Measurements from ENCODE around the gene PWWP2B. TPM values are rescaled to one million over a fixed set of nuclear protein-coding genes. Genes with fewer than 3 reads are reported as not detected.
A peak's percentile ranks its signal among the peaks of the same experiment; 100 is the strongest.

Gene PWWP2B
- total and polyA plus RNA-seq, 2 experiments from 2014 or later = 2.3 to 12.8 TPM

GRCh38 chr10:132395704-132396493 is 1.1 kb upstream of the PWWP2B start:
- peak; percentile 64 for ATAC-seq
- peaks cover 6% of the 10 kb centered on the region; the same call in 1 of the 2 replicates for H3K27me3 ChIP-seq (ENCODE audit: insufficient read depth)
- peaks cover 9% of the 10 kb centered on the region for H3K27me3 Mint-ChIP-seq (ENCODE audit: insufficient read depth, low read depth, poor library complexity)
- H4K20me1 ChIP-seq (replicated peaks; ENCODE audit: insufficient read depth) = no peaks in the 10 kb centered on the region
- H2AFZ ChIP-seq = no peak overlapping the region; the same call in 1 of the 2 replicates
- no peaks in the 10 kb centered on the region for H3K36me3 ChIP-seq (ENCODE audit: insufficient read depth)
- no peak overlapping the region for H3K27ac ChIP-seq (ENCODE audit: low read depth)
- peaks cover 5% of the 10 kb centered on the region; the same call in 1 of the 3 replicates for H3K9me3 Mint-ChIP-seq
- H3F3A ChIP-seq (replicated peaks; ENCODE audit: low read depth) = no peaks in the 10 kb centered on the region
- H3K4me3 Mint-ChIP-seq = peak overlapping the region; percentile 37; the same call in 1 of the 3 replicates
- H3K79me2 ChIP-seq (replicated peaks; ENCODE audit: insufficient read depth) = no peaks in the 10 kb centered on the region
- H3K9me2 ChIP-seq (ENCODE audit: insufficient read depth) = peaks cover 14% of the 10 kb centered on the region
- H3K4me2 ChIP-seq = peak overlapping the region; percentile 85
- peak overlapping the region; percentile 61 for H3K4me3 ChIP-seq
- peaks cover 3% of the 10 kb centered on the region; the same call in 1 of the 3 replicates for H3K36me3 Mint-ChIP-seq (ENCODE audit: low read depth)
- peaks cover 7% of the 10 kb centered on the region; the same call in 1 of the 2 replicates for H3K4me1 ChIP-seq (ENCODE audit: insufficient read depth)
- no peak overlapping the region for H3K27ac Mint-ChIP-seq
- H3K4me1 Mint-ChIP-seq = peaks cover 21% of the 10 kb centered on the region
- peak; percentile 88 for DNase-seq (ENCODE audit: low spot score)
- TF ChIP-seq, protein P1, sequence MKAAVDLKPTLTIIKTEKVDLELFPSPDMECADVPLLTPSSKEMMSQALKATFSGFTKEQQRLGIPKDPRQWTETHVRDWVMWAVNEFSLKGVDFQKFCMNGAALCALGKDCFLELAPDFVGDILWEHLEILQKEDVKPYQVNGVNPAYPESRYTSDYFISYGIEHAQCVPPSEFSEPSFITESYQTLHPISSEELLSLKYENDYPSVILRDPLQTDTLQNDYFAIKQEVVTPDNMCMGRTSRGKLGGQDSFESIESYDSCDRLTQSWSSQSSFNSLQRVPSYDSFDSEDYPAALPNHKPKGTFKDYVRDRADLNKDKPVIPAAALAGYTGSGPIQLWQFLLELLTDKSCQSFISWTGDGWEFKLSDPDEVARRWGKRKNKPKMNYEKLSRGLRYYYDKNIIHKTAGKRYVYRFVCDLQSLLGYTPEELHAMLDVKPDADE (IDR thresholded peaks at IDR 0.05) = no peak
- TF ChIP-seq CREB1 (CRISPR knock-in tag; IDR thresholded peaks at IDR 0.05; ENCODE audit: low read depth) (0 out of 2 replicates have a peak, but pooled peaks have one; percentile 35), POLR2AphosphoS5 (IDR thresholded peaks at IDR 0.05; ENCODE audit: low read depth) (peak; percentile 51; the same call in 1 of the 2 replicates)

DNA sequence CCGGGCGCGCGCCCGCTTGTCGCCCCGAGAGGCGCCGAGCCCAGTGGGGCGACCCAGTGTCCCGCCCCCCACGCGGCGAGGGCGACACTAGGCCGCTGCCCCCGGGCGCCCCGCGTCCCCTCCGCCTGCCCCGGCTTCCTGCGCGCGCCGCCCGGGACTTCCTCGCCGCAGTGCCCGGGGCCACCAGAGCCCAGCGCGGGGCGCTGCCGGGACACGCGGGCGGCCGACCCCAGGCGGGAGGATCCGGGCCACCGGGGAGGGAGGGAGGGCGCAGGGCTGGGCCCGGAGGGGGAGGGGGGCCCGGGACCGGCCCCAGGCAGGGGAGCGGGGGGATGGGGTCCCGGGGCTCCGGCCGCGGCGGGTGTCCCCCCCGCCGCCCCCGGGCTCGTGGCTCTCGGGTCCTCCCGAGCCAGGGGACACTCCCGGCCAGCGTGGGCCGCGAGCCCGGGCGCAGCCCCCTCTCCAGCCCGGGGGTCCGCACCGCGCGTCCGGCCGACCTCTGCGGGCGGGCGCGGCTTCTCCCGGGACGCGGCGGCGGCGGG is 435 bp upstream of the PWWP2B start:
- peaks cover 6% of the 10 kb centered on the region; the same call in 1 of the 2 replicates for H3K27me3 ChIP-seq (ENCODE audit: insufficient read depth)
- Mint-ChIP-seq H3K27ac (no peak overlapping the region), H3K4me3 (no peak overlapping the region), H3K9me3 (peaks cover 5% of the 10 kb centered on the region; the same call in 1 of the 3 replicates), H3K4me1 (peaks cover 21% of the 10 kb centered on the region), H3K27me3 (ENCODE audit: insufficient read depth, low read depth, poor library complexity) (peaks cover 7% of the 10 kb centered on the region), H3K36me3 (ENCODE audit: low read depth) (peaks cover 3% of the 10 kb centered on the region; the same call in 1 of the 3 replicates)
- DNase-seq (ENCODE audit: low spot score) (peak; percentile 74), ATAC-seq (peak; percentile 31)
- H3K4me1 ChIP-seq (ENCODE audit: insufficient read depth) = peaks cover 7% of the 10 kb centered on the region; the same call in 1 of the 2 replicates
- no peaks in the 10 kb centered on the region for H4K20me1 ChIP-seq (replicated peaks; ENCODE audit: insufficient read depth)
- peak overlapping the region; percentile 85; the same call in 1 of the 2 replicates for H3K4me2 ChIP-seq
- H3K36me3 ChIP-seq (ENCODE audit: insufficient read depth) = no peaks in the 10 kb centered on the region
- no peaks in the 10 kb centered on the region for H3F3A ChIP-seq (replicated peaks; ENCODE audit: low read depth)
- no peaks in the 10 kb centered on the region for H3K79me2 ChIP-seq (replicated peaks; ENCODE audit: insufficient read depth)
- peak overlapping the region; percentile 61 for H3K4me3 ChIP-seq
- no peak overlapping the region for H3K27ac ChIP-seq (ENCODE audit: low read depth)
- peaks cover 14% of the 10 kb centered on the region for H3K9me2 ChIP-seq (ENCODE audit: insufficient read depth)
- no peak overlapping the region for H2AFZ ChIP-seq
- TF ChIP-seq, protein P2, sequence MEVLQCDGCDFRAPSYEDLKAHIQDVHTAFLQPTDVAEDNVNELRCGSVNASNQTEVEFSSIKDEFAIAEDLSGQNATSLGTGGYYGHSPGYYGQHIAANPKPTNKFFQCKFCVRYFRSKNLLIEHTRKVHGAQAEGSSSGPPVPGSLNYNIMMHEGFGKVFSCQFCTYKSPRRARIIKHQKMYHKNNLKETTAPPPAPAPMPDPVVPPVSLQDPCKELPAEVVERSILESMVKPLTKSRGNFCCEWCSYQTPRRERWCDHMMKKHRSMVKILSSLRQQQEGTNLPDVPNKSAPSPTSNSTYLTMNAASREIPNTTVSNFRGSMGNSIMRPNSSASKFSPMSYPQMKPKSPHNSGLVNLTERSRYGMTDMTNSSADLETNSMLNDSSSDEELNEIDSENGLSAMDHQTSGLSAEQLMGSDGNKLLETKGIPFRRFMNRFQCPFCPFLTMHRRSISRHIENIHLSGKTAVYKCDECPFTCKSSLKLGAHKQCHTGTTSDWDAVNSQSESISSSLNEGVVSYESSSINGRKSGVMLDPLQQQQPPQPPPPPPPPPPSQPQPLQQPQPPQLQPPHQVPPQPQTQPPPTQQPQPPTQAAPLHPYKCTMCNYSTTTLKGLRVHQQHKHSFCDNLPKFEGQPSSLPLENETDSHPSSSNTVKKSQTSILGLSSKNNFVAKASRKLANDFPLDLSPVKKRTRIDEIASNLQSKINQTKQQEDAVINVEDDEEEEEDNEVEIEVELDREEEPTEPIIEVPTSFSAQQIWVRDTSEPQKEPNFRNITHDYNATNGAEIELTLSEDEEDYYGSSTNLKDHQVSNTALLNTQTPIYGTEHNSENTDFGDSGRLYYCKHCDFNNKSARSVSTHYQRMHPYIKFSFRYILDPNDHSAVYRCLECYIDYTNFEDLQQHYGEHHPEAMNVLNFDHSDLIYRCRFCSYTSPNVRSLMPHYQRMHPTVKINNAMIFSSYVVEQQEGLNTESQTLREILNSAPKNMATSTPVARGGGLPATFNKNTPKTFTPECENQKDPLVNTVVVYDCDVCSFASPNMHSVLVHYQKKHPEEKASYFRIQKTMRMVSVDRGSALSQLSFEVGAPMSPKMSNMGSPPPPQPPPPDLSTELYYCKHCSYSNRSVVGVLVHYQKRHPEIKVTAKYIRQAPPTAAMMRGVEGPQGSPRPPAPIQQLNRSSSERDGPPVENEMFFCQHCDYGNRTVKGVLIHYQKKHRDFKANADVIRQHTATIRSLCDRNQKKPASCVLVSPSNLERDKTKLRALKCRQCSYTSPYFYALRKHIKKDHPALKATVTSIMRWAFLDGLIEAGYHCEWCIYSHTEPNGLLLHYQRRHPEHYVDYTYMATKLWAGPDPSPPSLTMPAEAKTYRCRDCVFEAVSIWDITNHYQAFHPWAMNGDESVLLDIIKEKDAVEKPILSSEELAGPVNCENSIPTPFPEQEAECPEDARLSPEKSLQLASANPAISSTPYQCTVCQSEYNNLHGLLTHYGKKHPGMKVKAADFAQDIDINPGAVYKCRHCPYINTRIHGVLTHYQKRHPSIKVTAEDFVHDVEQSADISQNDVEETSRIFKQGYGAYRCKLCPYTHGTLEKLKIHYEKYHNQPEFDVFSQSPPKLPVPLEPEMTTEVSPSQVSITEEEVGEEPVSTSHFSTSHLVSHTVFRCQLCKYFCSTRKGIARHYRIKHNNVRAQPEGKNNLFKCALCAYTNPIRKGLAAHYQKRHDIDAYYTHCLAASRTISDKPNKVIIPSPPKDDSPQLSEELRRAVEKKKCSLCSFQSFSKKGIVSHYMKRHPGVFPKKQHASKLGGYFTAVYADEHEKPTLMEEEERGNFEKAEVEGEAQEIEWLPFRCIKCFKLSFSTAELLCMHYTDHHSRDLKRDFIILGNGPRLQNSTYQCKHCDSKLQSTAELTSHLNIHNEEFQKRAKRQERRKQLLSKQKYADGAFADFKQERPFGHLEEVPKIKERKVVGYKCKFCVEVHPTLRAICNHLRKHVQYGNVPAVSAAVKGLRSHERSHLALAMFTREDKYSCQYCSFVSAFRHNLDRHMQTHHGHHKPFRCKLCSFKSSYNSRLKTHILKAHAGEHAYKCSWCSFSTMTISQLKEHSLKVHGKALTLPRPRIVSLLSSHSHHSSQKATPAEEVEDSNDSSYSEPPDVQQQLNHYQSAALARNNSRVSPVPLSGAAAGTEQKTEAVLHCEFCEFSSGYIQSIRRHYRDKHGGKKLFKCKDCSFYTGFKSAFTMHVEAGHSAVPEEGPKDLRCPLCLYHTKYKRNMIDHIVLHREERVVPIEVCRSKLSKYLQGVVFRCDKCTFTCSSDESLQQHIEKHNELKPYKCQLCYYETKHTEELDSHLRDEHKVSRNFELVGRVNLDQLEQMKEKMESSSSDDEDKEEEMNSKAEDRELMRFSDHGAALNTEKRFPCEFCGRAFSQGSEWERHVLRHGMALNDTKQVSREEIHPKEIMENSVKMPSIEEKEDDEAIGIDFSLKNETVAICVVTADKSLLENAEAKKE (CRISPR knock-in tag; IDR thresholded peaks at IDR 0.05) = no peak
- TF ChIP-seq POLR2AphosphoS5 (IDR thresholded peaks at IDR 0.05; ENCODE audit: low read depth) (no peak), STAT1 (IDR thresholded peaks at IDR 0.05; ENCODE audit: unreplicated experiment) (no peak), CREB1 (CRISPR knock-in tag; IDR thresholded peaks at IDR 0.05; ENCODE audit: low read depth) (no peak)
- TF ChIP-seq, protein P3, sequence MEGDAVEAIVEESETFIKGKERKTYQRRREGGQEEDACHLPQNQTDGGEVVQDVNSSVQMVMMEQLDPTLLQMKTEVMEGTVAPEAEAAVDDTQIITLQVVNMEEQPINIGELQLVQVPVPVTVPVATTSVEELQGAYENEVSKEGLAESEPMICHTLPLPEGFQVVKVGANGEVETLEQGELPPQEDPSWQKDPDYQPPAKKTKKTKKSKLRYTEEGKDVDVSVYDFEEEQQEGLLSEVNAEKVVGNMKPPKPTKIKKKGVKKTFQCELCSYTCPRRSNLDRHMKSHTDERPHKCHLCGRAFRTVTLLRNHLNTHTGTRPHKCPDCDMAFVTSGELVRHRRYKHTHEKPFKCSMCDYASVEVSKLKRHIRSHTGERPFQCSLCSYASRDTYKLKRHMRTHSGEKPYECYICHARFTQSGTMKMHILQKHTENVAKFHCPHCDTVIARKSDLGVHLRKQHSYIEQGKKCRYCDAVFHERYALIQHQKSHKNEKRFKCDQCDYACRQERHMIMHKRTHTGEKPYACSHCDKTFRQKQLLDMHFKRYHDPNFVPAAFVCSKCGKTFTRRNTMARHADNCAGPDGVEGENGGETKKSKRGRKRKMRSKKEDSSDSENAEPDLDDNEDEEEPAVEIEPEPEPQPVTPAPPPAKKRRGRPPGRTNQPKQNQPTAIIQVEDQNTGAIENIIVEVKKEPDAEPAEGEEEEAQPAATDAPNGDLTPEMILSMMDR (conservative IDR thresholded peaks at IDR 0.05; ENCODE audit: low read depth in 2 of 2) = peak in 1 of 2 experiments; percentile 17; a peak in 1 of 4 replicates
